Activated naive CD4-positive, alpha-beta T cell treated with Interleukin-2 at 50 U/mL for 16 hours (primary cell): Measurements from ENCODE around the gene SERPINB7.

Experiments used
- DNase-seq: peaks from one replicate; pipeline ENCODE4 v3.0.0-alpha.2; 2020

The SERPINB7 gene

GRCh38 chr18:63850020-63850419 is 74.8 kb downstream of the SERPINB7 start:
- DNase-seq: no peak

GRCh38 chr18:63850636-63851035 is 75.4 kb downstream of the SERPINB7 start:
- DNase-seq: no peak
